PC-9 (cell line): ENCODE results near the gene RBM19. TPM values are rescaled to one million over a fixed set of nuclear protein-coding genes. Genes with fewer than 3 reads are reported as not detected.
A peak's percentile ranks its signal among the peaks of the same experiment; 100 is the strongest.

ENCODE experiments used
- BruUV-seq: library from RNA; stranded (reverse); fragments of 400-500 nt; replicated peaks from 2 replicates; lab custom pipeline; 2021; lab: Mats Ljungman, UMichigan
- CTCF ChIA-PET: fragments of 300-600 bp; sonication (Branson Sonifier 250); formaldehyde crosslinking; loops from one replicate; lab custom pipeline; 2022; ENCODE audit warnings: antibody characterized with exemption; lab: Charles Lee
- POLR2A ChIA-PET: fragments of 300-600 bp; sonication (Branson Sonifier 250); formaldehyde crosslinking; loops from one replicate; lab custom pipeline; 2022; ENCODE audit warnings: antibody characterized with exemption; ENCODE audit not compliant: unreplicated experiment; lab: Charles Lee
- DNase-seq, 2 experiments: peaks; one replicate each; pipeline versions ENCODE4 v3.0.0 to v3.0.0-alpha.2; 2015 to 2022; ENCODE audit warnings: mixed read lengths in 1 of 2
- H2AFZ ChIP-seq: fragments of 200-600 bp; sonication (generic); 2 replicates; pipeline ENCODE4 v1.8.1; 2017; ENCODE audit warnings: antibody characterized with exemption
- H3F3A ChIP-seq: fragments of 200-600 bp; sonication (generic); 2 replicates; pipeline ENCODE4 v1.8.1; 2017; ENCODE audit warnings: antibody characterized with exemption, mild to moderate bottlenecking, low read depth; ENCODE audit not compliant: insufficient read depth
- H3K27ac ChIP-seq: fragments of 200-600 bp; sonication (generic); 2 replicates; pipeline ENCODE4 v1.6.1; 2016; ENCODE audit warnings: mixed run types
- H3K27me3 ChIP-seq: fragments of 200-600 bp; sonication (generic); 2 replicates; pipeline ENCODE4 v1.6.1; 2016; ENCODE audit warnings: low read depth, mixed run types; ENCODE audit not compliant: insufficient read depth
- H3K36me3 ChIP-seq: fragments of 200-600 bp; sonication (generic); 2 replicates; pipeline ENCODE4 v1.6.1; 2016; ENCODE audit warnings: low read depth, mixed run types
- H3K4me1 ChIP-seq: fragments of 200-600 bp; sonication (generic); replicated peaks from 2 replicates; pipeline ENCODE4 v1.6.1; 2016; ENCODE audit warnings: mixed run types; ENCODE audit not compliant: insufficient read depth
- H3K4me2 ChIP-seq: fragments of 200-600 bp; sonication (generic); 2 replicates; pipeline ENCODE4 v1.6.1; 2017; ENCODE audit warnings: mixed run types
- H3K4me3 ChIP-seq: fragments of 200-600 bp; sonication (generic); 2 replicates; pipeline ENCODE4 v1.6.1; 2016; ENCODE audit warnings: mixed run types
- H3K79me2 ChIP-seq: fragments of 200-600 bp; sonication (generic); 2 replicates; pipeline ENCODE4 v1.6.1; 2017; ENCODE audit warnings: low read depth, mixed run types
- H3K9me2 ChIP-seq: fragments of 200-600 bp; sonication (generic); 2 replicates; pipeline ENCODE4 v1.8.1; 2017; ENCODE audit warnings: mild to moderate bottlenecking; ENCODE audit not compliant: insufficient read depth
- H3K9me3 ChIP-seq: fragments of 200-600 bp; sonication (generic); 2 replicates; pipeline ENCODE4 v1.8.1; 2016; ENCODE audit warnings: low read depth; ENCODE audit not compliant: insufficient read depth
- H4K20me1 ChIP-seq: fragments of 200-600 bp; sonication (generic); 2 replicates; pipeline ENCODE4 v1.8.1; 2017; ENCODE audit not compliant: insufficient read depth
- CTCF ChIP-seq: fragments of 200-600 bp; sonication (generic); conservative IDR thresholded peaks from 2 replicates; pipeline ENCODE4 v1.6.1; 2017; ENCODE audit warnings: mixed run types, antibody characterized with exemption, mild to moderate bottlenecking, moderate library complexity
- EZH2 ChIP-seq: fragments of 200-600 bp; sonication (generic); IDR thresholded peaks from 2 replicates; pipeline ENCODE4 v1.8.0; 2017; ENCODE audit warnings: antibody characterized with exemption, low read depth
- intact Hi-C: fragments of 100-400 bp; cut with micrococcal nuclease; formaldehyde crosslinking; loops from one replicate; pipeline ENCODE4 v1.10.0; 2022; ENCODE audit not compliant: unreplicated experiment
- total RNA-seq: library from RNA; stranded (reverse); gene quantifications from 2 replicates; pipeline ENCODE4 v1.2.3, GENCODE V29; 2021

The RBM19 gene
- total RNA-seq, 1 experiment from 2014 or later: 23.8 TPM

- no peak overlapping the region for H3K4me3 ChIP-seq
- H4K20me1 ChIP-seq: peaks cover 8% of the 10 kb centered on the region; the same call in 1 of the 2 replicates
- no peaks in the 10 kb centered on the region for H3K9me2 ChIP-seq
- peaks cover 3% of the 10 kb centered on the region; the same call in 1 of the 2 replicates for H3K36me3 ChIP-seq
- TF ChIP-seq CTCF: no peak
- no peak for TF ChIP-seq EZH2
- peak in 1 of 2 experiments; percentile 21 for DNase-seq
- no peak overlapping the region for H3K27ac ChIP-seq
- H2AFZ ChIP-seq: no peak overlapping the region
- no peaks in the 10 kb centered on the region for H3K79me2 ChIP-seq
- H3K4me2 ChIP-seq: no peak overlapping the region
- no peaks in the 10 kb centered on the region for H3F3A ChIP-seq
- no peaks in the 10 kb centered on the region for H3K4me1 ChIP-seq
- no peaks in the 10 kb centered on the region for H3K27me3 ChIP-seq
- ChIA-PET POLR2A (no interaction called here), CTCF (no interaction called here)
- no TSS peak for BruUV-seq
- intact Hi-C loops: no loop called here
- H3K9me3 ChIP-seq: no peaks in the 10 kb centered on the region
Measured at GRCh38 chr12:113907446-113908180, 58.5 kb downstream of the RBM19 start.

GRCh38 chr12:113906411-113907200 lies 59.5 kb downstream of the RBM19 start:
- no peak overlapping the region for H3K27ac ChIP-seq
- TF ChIP-seq EZH2: no peak
- TF ChIP-seq CTCF: no peak
- no TSS peak for BruUV-seq
- no peaks in the 10 kb centered on the region for H3K4me1 ChIP-seq
- POLR2A ChIA-PET: no interaction called here
- H3K27me3 ChIP-seq: no peaks in the 10 kb centered on the region
- H3K36me3 ChIP-seq: peaks cover 3% of the 10 kb centered on the region; the same call in 1 of the 2 replicates
- H2AFZ ChIP-seq: no peak overlapping the region
- no peaks in the 10 kb centered on the region for H3F3A ChIP-seq
- H3K4me3 ChIP-seq: no peak overlapping the region
- H3K9me2 ChIP-seq: no peaks in the 10 kb centered on the region
- CTCF ChIA-PET: no interaction called here
- H3K79me2 ChIP-seq: no peaks in the 10 kb centered on the region
- H3K9me3 ChIP-seq: no peaks in the 10 kb centered on the region
- H3K4me2 ChIP-seq: no peak overlapping the region
- no peak for DNase-seq
- intact Hi-C loops: no loop called here
- no peaks in the 10 kb centered on the region; the same call in 1 of the 2 replicates for H4K20me1 ChIP-seq

GRCh38 chr12:113905829-113906228 lies 60.3 kb downstream of the RBM19 start:
- H2AFZ ChIP-seq: no peak overlapping the region
- CTCF ChIA-PET: no interaction called here
- H3K79me2 ChIP-seq: no peaks in the 10 kb centered on the region
- DNase-seq: peak in 1 of 2 experiments; percentile 6
- POLR2A ChIA-PET: no interaction called here
- no peaks in the 10 kb centered on the region for H3K4me1 ChIP-seq
- no peaks in the 10 kb centered on the region for H3K27me3 ChIP-seq
- H3K27ac ChIP-seq: no peak overlapping the region
- peaks cover 3% of the 10 kb centered on the region; the same call in 1 of the 2 replicates for H3K36me3 ChIP-seq
- H3F3A ChIP-seq: no peaks in the 10 kb centered on the region
- no peak for TF ChIP-seq CTCF
- no peak for TF ChIP-seq EZH2
- H3K4me2 ChIP-seq: no peak overlapping the region
- intact Hi-C loops: no loop called here
- H3K4me3 ChIP-seq: no peak overlapping the region
- no peaks in the 10 kb centered on the region for H3K9me3 ChIP-seq
- no TSS peak for BruUV-seq
- H4K20me1 ChIP-seq: no peaks in the 10 kb centered on the region; the same call in 1 of the 2 replicates
- H3K9me2 ChIP-seq: no peaks in the 10 kb centered on the region
